Stomach (tissue), 4 donors: ENCODE data around the gene GPR50.

ENCODE experiments used
- CTCF ChIP-seq, 7 experiments: fragments of 450-650 bp in 4 of 7; fragments of 200-600 bp in 3 of 7; sonication (generic) in 3 of 7; IDR thresholded peaks; one replicate each; pipeline ENCODE4 v1.5.1; 2016 to 2019; ENCODE audit warnings: antibody characterized with exemption in 7 of 7, control low read depth in 2 of 7, mild to moderate bottlenecking in 1 of 7
- POLR2A ChIP-seq, 4 donors: fragments of 450-650 bp; IDR thresholded peaks; one replicate each; pipeline ENCODE4 v1.6.1; 2016; ENCODE audit warnings: antibody characterized with exemption in 4 of 4, control low read depth in 2 of 4, mild to moderate bottlenecking in 1 of 4, moderate library complexity in 1 of 4

GRCh38 chrX:151206871-151207270, 30.5 kb downstream of the GPR50 start:
- no peak for TF ChIP-seq CTCF (IDR thresholded peaks at IDR 0.05)
- TF ChIP-seq POLR2A (IDR thresholded peaks at IDR 0.05): no peak
